Fibroblast of skin of left quadriceps (primary cell): ENCODE data around the gene SPINDOC.
"Not testable (repeated sequence)": the region's sequence is repeated elsewhere in the genome, so short reads cannot be mapped to it uniquely, and the experiment has no call there.

Experiments
- DNase-seq, 2 experiments: peaks; one replicate each; pipeline ENCODE4 v3.0.0-alpha.2; 2013; ENCODE audit warnings: low read depth in 2 of 2

SPINDOC gene

GRCh38 chr11:63858628-63859550, 45.6 kb downstream of the SPINDOC start:
- DNase-seq = no peak

GRCh38 chr11:63862923-63863322, 49.7 kb downstream of the SPINDOC start:
- no peak for DNase-seq

GRCh38 chr11:63863620-63864019, 50.4 kb downstream of the SPINDOC start:
- not testable (repeated sequence) for DNase-seq

GRCh38 chr11:63866211-63866610, 53.0 kb downstream of the SPINDOC start:
- DNase-seq = peak; percentile 44 to 50

- no peak for DNase-seq
Observed at GRCh38 chr11:63867511-63867910, 54.3 kb downstream of the SPINDOC start.

DNA sequence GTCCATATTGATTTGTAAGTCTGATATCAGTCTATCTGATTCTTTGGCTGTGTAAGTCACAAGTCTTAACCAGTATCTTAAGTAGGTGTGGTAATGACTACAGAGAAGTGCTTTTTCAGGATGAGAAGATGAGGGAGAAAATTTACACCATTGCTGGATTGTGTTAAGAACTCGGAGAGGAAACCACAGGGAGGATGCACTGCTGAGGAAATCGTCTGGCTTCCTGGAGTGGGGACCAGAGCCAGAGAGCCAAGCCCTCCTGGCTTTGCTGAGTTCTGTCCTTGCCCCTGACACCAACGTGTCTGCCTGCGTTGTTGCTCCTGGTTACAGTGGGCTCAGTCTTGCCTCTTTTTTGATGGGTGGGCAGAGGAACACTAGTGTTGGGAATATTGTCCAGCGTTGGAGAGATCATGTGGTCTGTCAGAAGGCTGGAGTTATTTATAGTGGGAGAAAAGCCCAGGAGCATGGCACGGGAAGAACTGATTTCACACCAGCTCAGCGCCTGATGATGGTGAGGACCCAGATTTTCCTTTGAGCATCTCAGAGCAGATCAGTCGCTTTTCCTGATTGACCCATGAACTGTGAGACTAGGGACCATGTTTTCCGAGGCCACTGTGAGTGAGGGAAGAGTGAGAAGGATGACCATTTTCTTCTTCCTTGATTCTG, 55.3 kb downstream of the SPINDOC start:
- no peak for DNase-seq

GRCh38 chr11:63869171-63869591, 55.9 kb downstream of the SPINDOC start:
- no peak for DNase-seq

- no peak for DNase-seq
Observed at GRCh38 chr11:63869683-63870082, 56.4 kb downstream of the SPINDOC start.

DNA sequence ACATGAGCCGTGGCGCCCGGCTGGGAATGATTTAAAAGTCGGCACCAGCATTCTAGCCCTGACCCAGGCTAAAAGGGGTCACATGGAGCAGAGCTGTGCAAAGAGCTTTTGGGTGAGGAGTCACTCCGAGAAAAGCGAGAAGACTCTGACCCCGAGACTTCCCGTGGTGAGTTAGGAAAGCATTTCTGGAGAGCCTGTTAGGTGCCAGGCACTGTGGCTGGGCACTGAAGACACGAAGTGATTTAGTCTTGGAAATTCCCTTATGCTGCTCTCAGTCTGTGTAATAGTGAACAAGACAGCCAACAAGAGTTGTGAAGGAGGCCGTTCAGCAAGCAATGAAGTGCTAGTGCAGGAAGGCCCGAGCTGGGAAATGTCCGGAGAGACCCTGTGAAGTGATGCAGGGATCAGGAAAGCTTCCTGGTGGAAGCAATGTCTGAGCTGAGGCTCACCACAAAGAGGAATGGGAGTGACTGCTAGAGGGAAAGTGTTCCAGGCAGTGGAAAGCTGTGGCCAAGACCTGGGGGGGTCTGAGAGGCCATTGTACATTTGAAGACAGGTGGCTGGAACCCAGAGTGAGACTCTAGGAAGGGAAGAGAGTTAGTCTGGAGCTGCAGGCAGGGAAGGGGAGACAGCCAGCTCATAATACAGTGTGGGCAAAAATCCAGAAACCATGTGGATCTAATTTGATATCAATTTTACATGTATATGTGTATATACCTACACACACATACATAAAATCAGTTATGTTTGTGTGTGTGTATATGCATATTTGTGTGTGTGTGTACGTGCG, 57.3 kb downstream of the SPINDOC start:
- no peak for DNase-seq

DNA sequence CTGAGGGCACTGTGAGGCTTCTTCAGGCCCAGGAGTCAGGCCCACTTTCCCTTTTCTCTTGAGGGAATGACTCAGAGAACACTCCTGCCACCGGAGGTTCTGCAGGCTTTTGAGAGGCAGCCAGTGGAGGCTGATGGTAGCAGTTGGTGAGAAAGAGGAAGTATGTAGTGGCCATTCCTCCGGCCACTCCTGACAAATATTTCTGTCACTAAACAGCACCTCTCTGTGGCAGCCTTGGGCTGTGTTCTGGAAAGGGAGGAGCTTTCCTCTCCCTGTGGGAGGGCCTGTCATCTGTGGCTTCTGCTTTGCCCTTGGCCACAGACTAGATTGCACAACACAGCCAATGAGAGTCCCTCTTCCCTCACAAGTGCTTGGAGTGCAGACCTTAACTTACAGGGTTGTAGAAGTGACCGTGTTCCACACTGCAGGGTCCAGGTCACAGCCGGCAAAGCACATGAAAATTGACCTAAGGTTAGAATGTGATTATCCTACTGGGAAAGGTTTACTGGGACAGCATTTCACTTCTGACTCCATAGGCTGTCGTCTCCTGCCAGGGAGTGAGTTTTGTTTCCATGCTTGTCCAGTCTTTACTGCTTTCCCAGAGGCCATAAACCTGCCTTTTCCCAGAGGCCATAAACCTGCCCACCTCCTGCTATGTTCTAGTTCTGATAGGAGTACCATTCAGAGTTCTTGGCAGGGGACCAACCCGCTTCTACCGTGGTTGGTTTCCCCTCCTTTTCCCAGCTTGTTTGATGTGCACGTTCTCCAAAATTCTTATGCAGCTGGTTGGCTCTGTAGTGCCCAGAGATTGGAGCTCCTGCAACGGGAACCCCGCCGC, 58.9 kb downstream of the SPINDOC start:
- peak; percentile 54 to 61 for DNase-seq

- no peak for DNase-seq
Observed at GRCh38 chr11:63872800-63873197, 59.5 kb downstream of the SPINDOC start.

DNA sequence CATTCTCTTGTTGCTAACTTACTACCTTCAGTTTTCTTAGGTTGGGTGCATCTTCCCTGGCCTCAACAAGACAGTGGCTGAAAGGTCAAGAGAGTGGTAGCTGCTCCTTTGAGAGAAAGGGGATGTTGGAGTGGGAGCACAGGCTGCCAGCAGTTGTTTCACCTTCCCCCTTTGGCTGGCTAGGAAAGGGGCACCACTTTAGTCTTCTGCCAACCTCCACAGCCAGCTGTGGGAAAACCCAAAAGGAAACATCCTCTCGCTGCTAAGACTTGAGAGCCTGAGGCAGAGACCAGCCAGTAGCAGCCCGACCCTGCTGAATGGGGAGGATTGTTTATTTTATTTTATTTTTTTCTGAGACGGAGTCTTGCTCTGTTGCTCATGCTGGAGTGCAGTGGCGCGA, 60.1 kb downstream of the SPINDOC start:
- DNase-seq = no peak

DNA sequence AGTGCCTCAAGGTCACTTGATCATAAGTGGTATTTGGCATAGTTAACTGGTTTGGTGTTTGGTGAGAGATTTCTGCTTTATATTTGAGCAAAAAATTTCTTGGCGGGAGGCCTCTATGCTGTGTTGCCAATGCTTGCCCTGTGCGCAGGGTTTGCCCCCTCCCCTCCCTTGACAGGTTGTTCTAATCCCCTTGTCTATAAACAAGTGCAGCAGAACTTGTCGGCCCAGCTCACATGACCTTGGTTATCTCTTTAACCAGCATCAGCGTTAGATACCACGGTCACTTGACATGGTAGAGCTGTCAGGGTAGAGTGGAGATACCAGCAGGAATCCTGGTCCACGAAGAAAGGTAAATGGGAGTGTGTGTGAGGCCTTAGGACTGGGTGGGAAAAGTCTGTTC, 61.3 kb downstream of the SPINDOC start:
- no peak for DNase-seq

DNA sequence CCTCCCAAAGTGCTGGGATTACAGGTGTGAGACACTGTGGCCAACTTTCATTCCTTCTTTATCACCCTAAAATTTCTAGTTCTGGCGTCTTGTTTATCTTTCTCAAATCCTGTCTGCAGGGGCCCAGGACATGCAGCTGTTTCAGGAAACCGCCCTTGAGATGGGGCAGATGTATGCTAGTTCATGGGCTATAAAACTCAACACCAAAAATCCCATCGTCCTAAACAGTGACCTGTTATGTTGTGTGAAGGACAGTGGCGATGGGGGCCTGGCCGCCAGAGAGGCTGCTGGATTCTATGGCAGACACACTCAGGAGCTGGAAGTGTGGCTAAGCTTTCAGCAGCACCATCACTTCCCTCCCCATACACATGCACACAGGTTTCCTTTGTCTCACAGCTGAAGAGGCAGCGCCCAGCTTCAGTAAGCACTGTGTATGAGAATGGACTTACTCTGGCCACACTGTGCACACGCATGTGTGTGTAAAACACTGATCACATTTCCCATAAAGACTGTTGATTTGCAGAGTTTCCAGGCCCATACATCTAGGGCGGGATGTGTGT, 62.3 kb downstream of the SPINDOC start:
- DNase-seq = no peak

DNA sequence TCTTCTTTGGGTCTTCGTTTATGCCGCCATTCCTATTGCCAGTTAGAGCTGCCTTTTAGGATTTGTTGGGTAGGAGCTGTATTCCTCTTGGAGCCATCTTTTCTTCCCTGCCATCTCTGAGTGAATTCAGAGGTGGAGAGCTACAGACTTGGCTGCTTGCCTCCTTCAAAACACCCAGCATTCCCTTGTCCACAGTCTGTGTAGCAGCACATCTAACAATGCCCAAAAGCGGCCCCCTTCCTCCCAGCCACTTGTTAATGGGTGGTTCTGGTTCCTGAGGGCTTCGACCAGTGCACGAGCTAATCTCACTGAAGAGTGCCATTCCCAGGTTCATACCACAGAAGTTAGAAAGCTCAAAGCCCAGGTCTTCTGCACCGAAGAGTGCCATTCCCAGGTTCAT, 63.4 kb downstream of the SPINDOC start:
- DNase-seq = no peak
